K562 (cell line): ENCODE measurements around the gene HACD1. TPM values are rescaled to one million over a fixed set of nuclear protein-coding genes. Genes with fewer than 3 reads are reported as not detected.

Experiments
- ATAC-seq: fragments of 200-7000 bp; cut with Tn5 transposase; 3 replicates; pipeline ENCODE4 v1.9.1; 2020; ENCODE audit warnings: moderate library complexity
- BruUV-seq: library from RNA; stranded (reverse); fragments of 400-500 nt; replicated peaks from 2 replicates; lab custom pipeline; 2021; lab: Mats Ljungman, UMichigan
- CTCF ChIA-PET: fragments of 300-600 bp; formaldehyde crosslinking; extraction: SDS; loops from one replicate; lab custom pipeline; 2021; ENCODE audit warnings: low intra/inter-chr PET ratio; lab: Yijun Ruan, JAX
- POLR2A ChIA-PET: fragments of 300-600, 350-650 bp; sonication (Branson Sonifier 250); formaldehyde crosslinking; extraction: SDS; loops from one replicate; lab custom pipeline; 2021; ENCODE audit warnings: antibody characterized with exemption, inconsistent platforms; lab: Yijun Ruan, JAX
- DNase-seq, 4 experiments: peaks; one replicate each; pipeline versions ENCODE4 v3.0.0 to v3.0.0-alpha.2; 2011 to 2018; ENCODE audit warnings: low spot score in 3 of 4, mixed read lengths in 3 of 4; ENCODE audit errors: extremely low read depth in 1 of 4
- FAIRE-seq: peaks from 2 replicates; lab custom pipeline; 2011; peaks lifted over from hg19 to GRCh38; lab: Jason Lieb, UNC
- H2AFZ ChIP-seq: 2 replicates; pipeline ENCODE4 v1.6.0; 2011; ENCODE audit warnings: low read depth, low read length, control low read depth, inconsistent platforms
- H3K27ac ChIP-seq: fragments of 200-600 bp; 3 replicates; pipeline ENCODE4 v1.8.0; 2011; ENCODE audit warnings: low read depth, mild to moderate bottlenecking, control low read depth, inconsistent platforms, low read length, moderate library complexity, mixed read lengths; ENCODE audit errors: extremely low read depth
- H3K27me3 ChIP-seq, 2 experiments: fragments of 300-600 bp in 1 of 2; 2 replicates in 1 of 2; 3 replicates in 1 of 2; pipeline versions ENCODE4 v1.6.0 to v1.8.0; 2011; ENCODE audit warnings: inconsistent platforms in 2 of 2, low read length in 2 of 2, mild to moderate bottlenecking in 1 of 2, mixed read lengths in 1 of 2, moderate library complexity in 1 of 2; ENCODE audit not compliant: control insufficient read depth in 2 of 2, insufficient read depth in 2 of 2
- H3K36me3 ChIP-seq: fragments of 300-600 bp; 3 replicates; pipeline ENCODE4 v1.8.0; 2011; ENCODE audit warnings: mild to moderate bottlenecking, low read length, inconsistent platforms; ENCODE audit not compliant: control insufficient read depth, insufficient read depth
- H3K4me1 ChIP-seq, 2 experiments: fragments of 200-600 bp in 1 of 2; replicated peaks in 1 of 2; 2 replicates in 1 of 2; 3 replicates in 1 of 2; pipeline versions ENCODE4 v1.5.1 to v1.8.0; 2011; ENCODE audit warnings: inconsistent platforms in 2 of 2, low read length in 2 of 2, mild to moderate bottlenecking in 1 of 2, mixed read lengths in 1 of 2, moderate library complexity in 1 of 2; ENCODE audit not compliant: control insufficient read depth in 2 of 2, insufficient read depth in 2 of 2
- H3K4me2 ChIP-seq: 2 replicates; pipeline ENCODE4 v1.6.1; 2011; ENCODE audit warnings: low read length, control low read depth, inconsistent platforms, mixed read lengths; ENCODE audit not compliant: insufficient read depth
- H3K4me3 ChIP-seq: fragments of 200-600 bp; sonication (generic), shearing (Covaris generic); 2 replicates; pipeline ENCODE4 v1.5.1; 2016; ENCODE audit warnings: control low read depth, inconsistent platforms
- H3K79me2 ChIP-seq: fragments of 200-600 bp; 3 replicates; pipeline ENCODE4 v1.8.0; 2011; ENCODE audit warnings: low read length, inconsistent platforms; ENCODE audit not compliant: control insufficient read depth, insufficient read depth
- H3K9ac ChIP-seq, 2 experiments: 2 replicates each; pipeline versions ENCODE4 v1.6.0 to v1.6.1; 2011; ENCODE audit warnings: low read depth in 2 of 2, low read length in 2 of 2, control low read depth in 1 of 2, inconsistent platforms in 1 of 2, mild to moderate bottlenecking in 1 of 2, mixed read lengths in 1 of 2; ENCODE audit not compliant: insufficient read depth in 1 of 2
- H3K9me1 ChIP-seq: one replicate; pipeline ENCODE4 v1.6.0; 2011; ENCODE audit warnings: inconsistent platforms, mild to moderate bottlenecking, low read length, moderate library complexity; ENCODE audit not compliant: control insufficient read depth, insufficient read depth
- H3K9me3 ChIP-seq: replicated peaks from 2 replicates; pipeline ENCODE4 v1.5.1; 2011; ENCODE audit warnings: low read depth, low read length, inconsistent platforms; ENCODE audit not compliant: control insufficient read depth, insufficient read depth
- H4K20me1 ChIP-seq: replicated peaks from 2 replicates; pipeline ENCODE4 v1.6.1; 2011; ENCODE audit warnings: low read length, inconsistent platforms, mixed read lengths; ENCODE audit not compliant: control insufficient read depth, insufficient read depth
- ELF4 ChIP-seq: fragments of 450-650 bp; formaldehyde crosslinking; IDR thresholded peaks from 2 replicates; pipeline ENCODE4 v1.4.0; 2022; ENCODE audit warnings: missing genetic modification characterization
- MAZ ChIP-seq, 2 experiments: fragments of 450-650 bp in 1 of 2; sonication (generic) in 1 of 2; formaldehyde crosslinking; IDR thresholded peaks in 1 of 2; conservative IDR thresholded peaks in 1 of 2; 2 replicates each; pipeline versions ENCODE4 v1.4.0 to v1.5.0; 2020; ENCODE audit warnings: mild to moderate bottlenecking in 1 of 2, missing genetic modification reagents in 1 of 2
- MLLT1 ChIP-seq, 2 experiments: fragments of 450-650 bp; IDR thresholded peaks; 2 replicates each; pipeline ENCODE4 v1.6.1; 2016
- MTA3 ChIP-seq: fragments of 450-650 bp; formaldehyde crosslinking; IDR thresholded peaks from 2 replicates; pipeline ENCODE4 v1.6.1; 2017; ENCODE audit warnings: mild to moderate bottlenecking, borderline replicate concordance
- PCBP1 ChIP-seq: fragments of 200-400 bp; formaldehyde crosslinking; IDR thresholded peaks from 2 replicates; pipeline ENCODE4 v1.6.1; 2018; ENCODE audit warnings: mild to moderate bottlenecking, low read depth, low read length; ENCODE audit not compliant: poor library complexity, severe bottlenecking
- RBFOX2 ChIP-seq: fragments of 200-400 bp; formaldehyde crosslinking; IDR thresholded peaks from 2 replicates; pipeline ENCODE4 v1.6.1; 2017; ENCODE audit warnings: low read depth, mild to moderate bottlenecking, low read length, moderate library complexity
- USF1 ChIP-seq: sonication (generic); formaldehyde crosslinking; IDR thresholded peaks from 2 replicates; pipeline ENCODE4 v1.9.0; 2022; ENCODE audit warnings: mild to moderate bottlenecking, missing genetic modification reagents
- ZFP91 ChIP-seq: sonication (generic); formaldehyde crosslinking; IDR thresholded peaks from 2 replicates; pipeline ENCODE4 v1.8.0; 2022; ENCODE audit warnings: mild to moderate bottlenecking, missing genetic modification reagents
- WGBS: fragments of 100-300 bp; shearing (Covaris generic); methylation state at CpG from one replicate; pipeline ENCODE4 v1.1.6; 2016; ENCODE audit warnings: low coverage, mixed read lengths; ENCODE audit not compliant: insufficient coverage; ENCODE audit errors: missing lambda C conversion rate; 5-methylcytosine and 5-hydroxymethylcytosine counted together
- in situ Hi-C: fragments of 300-500 bp; cut with MboI; formaldehyde crosslinking; loops from 4 replicates; pipeline ENCODE4 v1.15.0; 2018; ENCODE audit warnings: inconsistent platforms, mixed read lengths
- intact Hi-C: fragments of 100-400 bp; cut with micrococcal nuclease; formaldehyde crosslinking; loops from 2 replicates; pipeline ENCODE4 v1.14.2; 2022
- polyA plus RNA-seq, 8 experiments: library from polyadenylated mRNA; depleted of rRNA in 4 of 8; stranded (reverse) in 5 of 8; unstranded in 3 of 8; fragments of >200 nt; fragmentation: Nextera tagmentation in 2 of 8; fragmentation: Illumina TruSeq in 1 of 8; extraction: Ambion mirVana in 2 of 8; extraction: Trizol in 1 of 8; gene quantifications; 2 replicates each; pipeline versions ENCODE4 v1.2.1 to v1.2.3, GENCODE V29; 2011 to 2014; ENCODE audit warnings: inconsistent platforms in 1 of 8, missing spikeins in 1 of 8
- total RNA-seq, 7 experiments: library from RNA; depleted of rRNA in 6 of 7; stranded (reverse); fragments of >200 nt in 6 of 7; fragmentation: Illumina TruSeq in 2 of 7; extraction: Trizol in 2 of 7; gene quantifications; 2 replicates each; pipeline versions ENCODE4 v1.2.1 to v1.2.3, GENCODE V29; 2011 to 2021; ENCODE audit warnings: low replicate concordance in 1 of 7
- TF ChIP-seq, protein P1 (sequence below): fragments of 450-650 bp; formaldehyde crosslinking; IDR thresholded peaks from 2 replicates; pipeline ENCODE4 v1.4.0; 2020; ENCODE audit warnings: mild to moderate bottlenecking, mixed read lengths
- TF ChIP-seq, protein P2 (sequence below): fragments of 450-650 bp; IDR thresholded peaks from 2 replicates; pipeline ENCODE4 v1.6.1; 2016; ENCODE audit warnings: antibody characterized with exemption
- TF ChIP-seq, protein P3 (sequence below): fragments of 250-450 bp; sonication (Bioruptor Pico); IDR thresholded peaks from 2 replicates; pipeline ENCODE4 v1.4.0; 2020; ENCODE audit warnings: borderline replicate concordance

The HACD1 gene
- total and polyA plus RNA-seq, 9 of the 15 experiments (the other 6 are each of a cell fraction or from before 2014, with no cell fraction given): 0.99 to 4.5 (median 2.4) TPM

- WGBS: 1% methylated on average over 27 of the region's 48 CpGs
- peaks cover 4 to 19% of the 10 kb centered on the region in 2 experiments; a peak in 4 of 5 replicates for H3K4me1 ChIP-seq
- DNase-seq (peak; percentile 43 to 81 (median 62)), ATAC-seq (peak; percentile 87), FAIRE-seq (peak; percentile 97)
- peak overlapping the region in 1 of 2 experiments; percentile 92; a peak in 2 of 4 replicates for H3K9ac ChIP-seq
- H4K20me1 ChIP-seq: no peaks in the 10 kb centered on the region
- H3K4me2 ChIP-seq: peak overlapping the region; percentile 80
- no peaks in the 10 kb centered on the region for H3K79me2 ChIP-seq
- H3K4me3 ChIP-seq: peak overlapping the region; percentile 67
- CTCF ChIA-PET: no interaction called here
- no peaks in the 10 kb centered on the region for H3K27me3 ChIP-seq
- POLR2A ChIA-PET: interaction anchor here (0.6 to 1.7 kb wide), 6 partner anchors 11 to 87 kb away, joined by 3 to 6 read pairs (median 4); partner anchors contain the start of gene STAM
- peak overlapping the region; percentile 83 for H2AFZ ChIP-seq
- BruUV-seq: no TSS peak
- H3K27ac ChIP-seq: no peak overlapping the region
- H3K36me3 ChIP-seq: no peaks in the 10 kb centered on the region
- no peaks in the 10 kb centered on the region for H3K9me1 ChIP-seq
- intact Hi-C loops: no loop called here
- in situ Hi-C loops: loop anchor here (25.0 kb wide), 1 partner anchor 496 kb away; no protein-coding TSS in a partner anchor
- H3K9me3 ChIP-seq: no peaks in the 10 kb centered on the region
- peak; percentile 18; the same call in 1 of the 2 replicates for TF ChIP-seq MTA3
- no peak for TF ChIP-seq ELF4 (CRISPR knock-in tag)
- TF ChIP-seq, protein P1, sequence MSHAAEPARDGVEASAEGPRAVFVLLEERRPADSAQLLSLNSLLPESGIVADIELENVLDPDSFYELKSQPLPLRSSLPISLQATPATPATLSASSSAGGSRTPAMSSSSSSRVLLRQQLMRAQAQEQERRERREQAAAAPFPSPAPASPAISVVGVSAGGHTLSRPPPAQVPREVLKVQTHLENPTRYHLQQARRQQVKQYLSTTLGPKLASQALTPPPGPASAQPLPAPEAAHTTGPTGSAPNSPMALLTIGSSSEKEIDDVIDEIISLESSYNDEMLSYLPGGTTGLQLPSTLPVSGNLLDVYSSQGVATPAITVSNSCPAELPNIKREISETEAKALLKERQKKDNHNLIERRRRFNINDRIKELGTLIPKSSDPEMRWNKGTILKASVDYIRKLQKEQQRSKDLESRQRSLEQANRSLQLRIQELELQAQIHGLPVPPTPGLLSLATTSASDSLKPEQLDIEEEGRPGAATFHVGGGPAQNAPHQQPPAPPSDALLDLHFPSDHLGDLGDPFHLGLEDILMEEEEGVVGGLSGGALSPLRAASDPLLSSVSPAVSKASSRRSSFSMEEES (CRISPR knock-in tag): no peak
- no peak for TF ChIP-seq USF1 (CRISPR knock-in tag)
- TF ChIP-seq ZFP91 (CRISPR knock-in tag): no peak
- TF ChIP-seq, protein P2, sequence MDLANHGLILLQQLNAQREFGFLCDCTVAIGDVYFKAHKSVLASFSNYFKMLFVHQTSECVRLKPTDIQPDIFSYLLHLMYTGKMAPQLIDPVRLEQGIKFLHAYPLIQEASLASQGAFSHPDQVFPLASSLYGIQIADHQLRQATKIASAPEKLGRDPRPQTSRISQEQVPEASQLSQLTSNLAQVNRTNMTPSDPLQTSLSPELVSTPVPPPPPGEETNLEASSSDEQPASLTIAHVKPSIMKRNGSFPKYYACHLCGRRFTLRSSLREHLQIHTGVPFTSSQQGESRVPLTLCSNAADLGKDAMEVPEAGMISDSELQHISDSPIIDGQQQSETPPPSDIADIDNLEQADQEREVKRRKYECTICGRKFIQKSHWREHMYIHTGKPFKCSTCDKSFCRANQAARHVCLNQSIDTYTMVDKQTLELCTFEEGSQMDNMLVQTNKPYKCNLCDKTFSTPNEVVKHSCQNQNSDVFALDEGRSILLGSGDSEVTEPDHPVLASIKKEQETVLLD: peak; percentile 63; the same call in 1 of the 2 replicates
- TF ChIP-seq MAZ (CRISPR knock-in tag; conservative IDR thresholded peaks at IDR 0.05 in 1 of 2, IDR thresholded peaks at IDR 0.05 in 1 of 2): no peak
- TF ChIP-seq PCBP1: no peak
- no peak for TF ChIP-seq RBFOX2
- TF ChIP-seq, protein P3, sequence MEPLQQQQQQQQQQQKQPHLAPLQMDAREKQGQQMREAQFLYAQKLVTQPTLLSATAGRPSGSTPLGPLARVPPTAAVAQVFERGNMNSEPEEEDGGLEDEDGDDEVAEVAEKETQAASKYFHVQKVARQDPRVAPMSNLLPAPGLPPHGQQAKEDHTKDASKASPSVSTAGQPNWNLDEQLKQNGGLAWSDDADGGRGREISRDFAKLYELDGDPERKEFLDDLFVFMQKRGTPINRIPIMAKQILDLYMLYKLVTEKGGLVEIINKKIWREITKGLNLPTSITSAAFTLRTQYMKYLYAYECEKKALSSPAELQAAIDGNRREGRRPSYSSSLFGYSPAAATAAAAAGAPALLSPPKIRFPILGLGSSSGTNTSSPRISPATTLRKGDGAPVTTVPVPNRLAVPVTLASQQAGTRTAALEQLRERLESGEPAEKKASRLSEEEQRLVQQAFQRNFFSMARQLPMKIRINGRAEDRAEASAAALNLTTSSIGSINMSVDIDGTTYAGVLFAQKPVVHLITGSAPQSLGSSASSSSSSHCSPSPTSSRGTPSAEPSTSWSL (CRISPR knock-in tag): no peak
- TF ChIP-seq MLLT1 (IDR thresholded peaks at IDR 0.05): 0 out of 4 replicates have a peak, but pooled peaks of 1 of the 2 experiments have one; percentile 13
Observed at GRCh38 chr10:17616403-17617030, 657 bp downstream of the HACD1 start.
